Measurements from ENCODE around the gene RAD23A. TPM values are rescaled to one million over a fixed set of nuclear protein-coding genes. Genes with fewer than 3 reads are reported as not detected.
A peak's percentile ranks its signal among the peaks of the same experiment; 100 is the strongest.

RAD23A gene
- total and polyA plus RNA-seq, 2 donors (not counting 1 experiment from before 2014, with no cell fraction given) = 46.2 to 72.2 TPM

- Histone ChIP-seq H3K9ac (ENCODE audit: insufficient read depth, low read length) (peak within 1 kb of the TSS; percentile 89), H3K4me1 (ENCODE audit: control insufficient read depth, extremely low read depth, insufficient read depth, low read length) (peaks cover 3% of the 10 kb centered on the region), H3K9me3 (ENCODE audit: control insufficient read depth, insufficient read depth, low read depth, low read length) (no peaks in the 10 kb centered on the region), H3K79me2 (ENCODE audit: control insufficient read depth, insufficient read depth, low read length) (peaks cover 41% of the 10 kb centered on the region), H3K36me3 (ENCODE audit: control insufficient read depth, insufficient read depth, low read length) (peaks cover 10% of the 10 kb centered on the region), H3K27me3 (ENCODE audit: control insufficient read depth, insufficient read depth, low read length) (no peaks in the 10 kb centered on the region), H3K4me3 (replicated peaks in 1 of 4; ENCODE audit: control extremely low read depth in 1 of 4, insufficient read depth in 1 of 4, low read depth in 3 of 4, low read length in 4 of 4) (peak within 1 kb of the TSS; percentile 53 to 95 (median 76)), H3K27ac (ENCODE audit: insufficient read depth, low read length) (peak within 1 kb of the TSS; percentile 90), H3K4me2 (ENCODE audit: extremely low read depth, insufficient read depth, low read length) (peak within 1 kb of the TSS; percentile 96), H4K20me1 (ENCODE audit: control insufficient read depth, extremely low read depth, insufficient read depth, low read length) (no peaks in the 10 kb centered on the region), H2AFZ (ENCODE audit: low read length) (peak within 1 kb of the TSS; percentile 85)
- TF ChIP-seq EZH2 (IDR thresholded peaks at IDR 0.05; ENCODE audit: low read length, missing control alignments) (no peak), CTCF (conservative IDR thresholded peaks at IDR 0.05 in 1 of 2, IDR thresholded peaks at IDR 0.05 in 1 of 2; ENCODE audit: low read depth in 1 of 2, low read length in 2 of 2) (no peak)
- peak; percentile 59 to 60 for DNase-seq (ENCODE audit: low read depth in 2 of 2)
Observed at GRCh38 chr19:12994701-12995595, 49.3 kb downstream of the RAD23A start, which contains the start of gene NFIX. NFIX (plus strand) TSS chr19:12995475; CDS start chr19:12995838, 363 bp downstream.

GRCh38 chr19:12995596-12996405 is 50.1 kb downstream of the RAD23A start:
- Histone ChIP-seq H4K20me1 (ENCODE audit: control insufficient read depth, extremely low read depth, insufficient read depth, low read length) (no peaks in the 10 kb centered on the region), H3K9me3 (ENCODE audit: control insufficient read depth, insufficient read depth, low read depth, low read length) (no peaks in the 10 kb centered on the region), H3K4me1 (ENCODE audit: control insufficient read depth, extremely low read depth, insufficient read depth, low read length) (peaks cover 5% of the 10 kb centered on the region), H3K36me3 (ENCODE audit: control insufficient read depth, insufficient read depth, low read length) (peaks cover 10% of the 10 kb centered on the region), H3K79me2 (ENCODE audit: control insufficient read depth, insufficient read depth, low read length) (peaks cover 50% of the 10 kb centered on the region), H3K9ac (ENCODE audit: insufficient read depth, low read length) (peak overlapping the region; percentile 89), H3K4me2 (ENCODE audit: extremely low read depth, insufficient read depth, low read length) (peak overlapping the region; percentile 8), H3K27ac (ENCODE audit: insufficient read depth, low read length) (peak overlapping the region; percentile 90), H3K27me3 (ENCODE audit: control insufficient read depth, insufficient read depth, low read length) (no peaks in the 10 kb centered on the region), H2AFZ (ENCODE audit: low read length) (no peak overlapping the region), H3K4me3 (replicated peaks in 1 of 4; ENCODE audit: control extremely low read depth in 1 of 4, insufficient read depth in 1 of 4, low read depth in 3 of 4, low read length in 4 of 4) (peak overlapping the region; percentile 53 to 95 (median 76))
- DNase-seq (ENCODE audit: low read depth in 2 of 2) = peak in 1 of 2 donors; percentile 36
- TF ChIP-seq CTCF (conservative IDR thresholded peaks at IDR 0.05 in 1 of 2, IDR thresholded peaks at IDR 0.05 in 1 of 2; ENCODE audit: low read depth in 1 of 2, low read length in 2 of 2) (no peak), EZH2 (IDR thresholded peaks at IDR 0.05; ENCODE audit: low read length, missing control alignments) (no peak)
